GM23248 (cell line): Measurements from ENCODE around the gene LPAR2. TPM values are rescaled to one million over a fixed set of nuclear protein-coding genes. Genes with fewer than 3 reads are reported as not detected.
"Not testable (repeated sequence)": the region's sequence is repeated elsewhere in the genome, so short reads cannot be mapped to it uniquely, and the experiment has no call there.

Experiments
- DNase-seq: peaks from one replicate; pipeline ENCODE4 v3.0.0-alpha.2; 2015
- H2AFZ ChIP-seq: fragments of 200-600 bp; sonication (generic); 2 replicates; pipeline ENCODE4 v1.6.1; 2016; ENCODE audit warnings: antibody characterized with exemption
- H3F3A ChIP-seq: fragments of 200-600 bp; sonication (generic); 2 replicates; pipeline ENCODE4 v1.6.1; 2016; ENCODE audit warnings: mild to moderate bottlenecking, antibody characterized with exemption, mixed run types; ENCODE audit not compliant: insufficient read depth
- H3K27ac ChIP-seq: fragments of 200-600 bp; sonication (generic); 2 replicates; pipeline ENCODE4 v1.5.1; 2016; ENCODE audit warnings: mild to moderate bottlenecking
- H3K27me3 ChIP-seq: fragments of 200-600 bp; sonication (generic); replicated peaks from 2 replicates; pipeline ENCODE4 v1.6.1; 2016; ENCODE audit warnings: mild to moderate bottlenecking; ENCODE audit not compliant: insufficient read depth
- H3K36me3 ChIP-seq: fragments of 200-600 bp; sonication (generic); 2 replicates; pipeline ENCODE4 v1.6.1; 2016; ENCODE audit warnings: low read depth, mild to moderate bottlenecking
- H3K4me1 ChIP-seq: fragments of 200-600 bp; sonication (generic); 2 replicates; pipeline ENCODE4 v1.6.1; 2016; ENCODE audit warnings: mild to moderate bottlenecking; ENCODE audit not compliant: insufficient read depth
- H3K4me2 ChIP-seq: fragments of 200-600 bp; sonication (generic); one replicate; pipeline ENCODE4 v1.6.1; 2016; ENCODE audit warnings: mild to moderate bottlenecking; ENCODE audit not compliant: unreplicated experiment
- H3K4me3 ChIP-seq: fragments of 200-600 bp; sonication (generic); 2 replicates; pipeline ENCODE4 v1.5.1; 2016; ENCODE audit warnings: mild to moderate bottlenecking
- H3K79me2 ChIP-seq: fragments of 200-600 bp; sonication (generic); 2 replicates; pipeline ENCODE4 v1.6.1; 2016; ENCODE audit warnings: mild to moderate bottlenecking; ENCODE audit not compliant: insufficient read depth
- H3K9ac ChIP-seq: fragments of 200-600 bp; sonication (generic); 2 replicates; pipeline ENCODE4 v1.6.1; 2016; ENCODE audit warnings: mild to moderate bottlenecking
- H3K9me2 ChIP-seq: fragments of 200-600 bp; sonication (generic); 2 replicates; pipeline ENCODE4 v1.6.1; 2016; ENCODE audit warnings: mixed run types, mild to moderate bottlenecking, moderate library complexity; ENCODE audit not compliant: insufficient read depth
- H3K9me3 ChIP-seq: fragments of 200-600 bp; sonication (generic); one replicate; pipeline ENCODE4 v1.6.1; 2017; ENCODE audit warnings: low read depth
- H4K20me1 ChIP-seq: fragments of 200-600 bp; sonication (generic); 2 replicates; pipeline ENCODE4 v1.6.0; 2016; ENCODE audit not compliant: insufficient read depth
- EZH2 ChIP-seq: fragments of 200-600 bp; sonication (generic); IDR thresholded peaks from 2 replicates; pipeline ENCODE4 v1.6.1; 2018; ENCODE audit warnings: antibody characterized with exemption, mild to moderate bottlenecking; ENCODE audit not compliant: insufficient read depth, poor library complexity, severe bottlenecking
- EZH2phosphoT487 ChIP-seq: fragments of 200-600 bp; sonication (generic); IDR thresholded peaks from 2 replicates; pipeline ENCODE4 v1.6.1; 2018; ENCODE audit warnings: antibody characterized with exemption, moderate library complexity, mild to moderate bottlenecking, low read depth; ENCODE audit not compliant: insufficient read depth
- WGBS, 2 experiments: methylation state at CpG; one replicate each; pipeline ENCODE4 v1.1.6; 2015 to 2017; ENCODE audit warnings: low lambda C conversion rate in 2 of 2, low coverage in 1 of 2; ENCODE audit errors: missing lambda C conversion rate in 2 of 2; 5-methylcytosine and 5-hydroxymethylcytosine counted together
- in situ Hi-C: fragments of 300-500 bp; cut with MboI; formaldehyde crosslinking; loops from 2 replicates; pipeline ENCODE4 v1.15.0; 2020
- polyA plus RNA-seq: library from polyadenylated mRNA; unstranded; fragments of >200 nt; fragmentation: Nextera tagmentation; extraction: Ambion mirVana; gene quantifications from 2 replicates; pipeline ENCODE4 v1.2.1, GENCODE V29; 2016
- total RNA-seq: library from RNA; depleted of rRNA; stranded (reverse); fragments of >200 nt; shearing (Covaris generic); gene quantifications from 2 replicates; pipeline ENCODE4 v1.2.3, GENCODE V29; 2014

Gene LPAR2
- total and polyA plus RNA-seq, 2 experiments from 2014 or later, result 1.3 to 1.8 TPM

GRCh38 chr19:19610376-19611202 is 17.4 kb downstream of the LPAR2 start:
- in situ Hi-C loops, result no loop called here

GRCh38 chr19:19606686-19607085 is 21.3 kb downstream of the LPAR2 start:
- H3K4me3 ChIP-seq, H3K9ac ChIP-seq, H3K27me3 ChIP-seq, H3K27ac ChIP-seq, H3F3A ChIP-seq, H3K9me2 ChIP-seq, in situ Hi-C loops, H3K36me3 ChIP-seq, H3K79me2 ChIP-seq, H3K9me3 ChIP-seq, H2AFZ ChIP-seq, H3K4me1 ChIP-seq, H4K20me1 ChIP-seq, DNase-seq, H3K4me2 ChIP-seq: not testable (repeated sequence)
- WGBS, 2 experiments, result 94 to 95% methylated on average over 8 of the region's 8 CpGs

More at GRCh38 chr19:19610376-19611202, 17.4 kb downstream of the LPAR2 start:
- DNase-seq, result no peak
- H3F3A ChIP-seq, result peaks cover 5% of the 10 kb centered on the region; the same call in 1 of the 2 replicates
- H3K36me3 ChIP-seq, result no peaks in the 10 kb centered on the region
- H3K9ac ChIP-seq, result no peak overlapping the region
- H3K4me1 ChIP-seq, result peaks cover 7% of the 10 kb centered on the region
- H4K20me1 ChIP-seq, result no peaks in the 10 kb centered on the region
- H3K4me2 ChIP-seq, result no peak overlapping the region
- WGBS, 2 experiments, result 90% methylated on average over 10 of the region's 10 CpGs
- no peak overlapping the region for H2AFZ ChIP-seq
- no peak for TF ChIP-seq EZH2phosphoT487
- TF ChIP-seq EZH2, result no peak
- H3K9me2 ChIP-seq, result no peaks in the 10 kb centered on the region
- H3K27me3 ChIP-seq, result no peaks in the 10 kb centered on the region
- no peaks in the 10 kb centered on the region for H3K9me3 ChIP-seq
- no peaks in the 10 kb centered on the region for H3K79me2 ChIP-seq
- H3K27ac ChIP-seq, result no peak overlapping the region
- no peak overlapping the region for H3K4me3 ChIP-seq

- Histone ChIP-seq H3K27ac (no peak overlapping the region), H3K9ac (no peak overlapping the region), H3K9me2 (no peaks in the 10 kb centered on the region), H3K4me1 (no peaks in the 10 kb centered on the region), H3F3A (no peaks in the 10 kb centered on the region), H2AFZ (no peak overlapping the region), H4K20me1 (no peaks in the 10 kb centered on the region), H3K9me3 (no peaks in the 10 kb centered on the region), H3K4me3 (no peak overlapping the region), H3K36me3 (no peaks in the 10 kb centered on the region), H3K4me2 (no peak overlapping the region), H3K27me3 (no peaks in the 10 kb centered on the region), H3K79me2 (no peaks in the 10 kb centered on the region)
- in situ Hi-C loops, result no loop called here
- WGBS, 2 experiments, result 100% methylated on average over 1 of the region's 1 CpG
- TF ChIP-seq EZH2, result no peak
- no peak for TF ChIP-seq EZH2phosphoT487
- no peak for DNase-seq
These were observed 22.0 kb downstream of the LPAR2 start for GRCh38 chr19:19606021-19606420.

GRCh38 chr19:19602713-19603324 is 25.2 kb downstream of the LPAR2 start:
- Histone ChIP-seq H4K20me1 (no peaks in the 10 kb centered on the region), H3K9ac (no peak overlapping the region), H3K36me3 (no peaks in the 10 kb centered on the region), H3K79me2 (no peaks in the 10 kb centered on the region), H2AFZ (no peak overlapping the region), H3K4me3 (no peak overlapping the region), H3K9me3 (no peaks in the 10 kb centered on the region), H3K27ac (no peak overlapping the region), H3K4me2 (no peak overlapping the region), H3K9me2 (no peaks in the 10 kb centered on the region), H3K27me3 (no peaks in the 10 kb centered on the region), H3F3A (no peaks in the 10 kb centered on the region), H3K4me1 (no peaks in the 10 kb centered on the region)
- 92 to 95% methylated on average over 3 of the region's 3 CpGs for WGBS, 2 experiments
- in situ Hi-C loops, result no loop called here
- TF ChIP-seq EZH2phosphoT487 (no peak), EZH2 (no peak)
- no peak for DNase-seq
